Endothelial cell of umbilical vein (primary cell): Measurements from ENCODE around the gene ARMH3. TPM values are rescaled to one million over a fixed set of nuclear protein-coding genes. Genes with fewer than 3 reads are reported as not detected.
A peak's percentile ranks its signal among the peaks of the same experiment; 100 is the strongest.

Experiments
- BruUV-seq: library from RNA; stranded (reverse); fragments of 400-500 nt; replicated peaks from 2 replicates; lab custom pipeline; 2021; lab: Mats Ljungman, UMichigan
- CTCF ChIA-PET: fragments of 300-600, 350-600 bp; sonication (Branson Sonifier 250); formaldehyde crosslinking; loops from one replicate; lab custom pipeline; 2021; ENCODE audit warnings: antibody characterized with exemption, inconsistent platforms; lab: Charles Lee
- POLR2A ChIA-PET: fragments of 300-600, 350-600 bp; sonication (Branson Sonifier 250); formaldehyde crosslinking; loops from one replicate; lab custom pipeline; 2021; ENCODE audit warnings: antibody characterized with exemption, inconsistent platforms; lab: Charles Lee
- DNase-seq: peaks from one replicate; pipeline ENCODE4 v3.0.0-alpha.2; 2011; ENCODE audit warnings: low read depth, low spot score
- FAIRE-seq: peaks from 2 replicates; lab custom pipeline; 2011; peaks lifted over from hg19 to GRCh38; lab: Jason Lieb, UNC
- H2AFZ ChIP-seq: 2 replicates; pipeline ENCODE4 v1.6.0; 2012; ENCODE audit warnings: low read depth, low read length, control low read depth, inconsistent platforms
- H3K27ac ChIP-seq: 2 replicates; pipeline ENCODE4 v1.5.1; 2011; ENCODE audit warnings: low read depth, mild to moderate bottlenecking, control low read depth, low read length, moderate library complexity; ENCODE audit not compliant: insufficient read depth
- H3K27me3 ChIP-seq, 2 experiments: 2 replicates each; pipeline versions ENCODE4 v1.6.0 to v1.6.1; 2011; ENCODE audit warnings: low read length in 2 of 2, mixed read lengths in 1 of 2; ENCODE audit not compliant: control insufficient read depth in 2 of 2, insufficient read depth in 2 of 2
- H3K36me3 ChIP-seq, 2 experiments: 2 replicates in 1 of 2; 3 replicates in 1 of 2; pipeline ENCODE4 v1.5.1; 2011; ENCODE audit warnings: low read length in 2 of 2, mild to moderate bottlenecking in 1 of 2, moderate library complexity in 1 of 2; ENCODE audit not compliant: control insufficient read depth in 2 of 2, insufficient read depth in 2 of 2; ENCODE audit errors: extremely low read depth in 1 of 2
- H3K4me1 ChIP-seq: 3 replicates; pipeline ENCODE4 v1.5.1; 2011; ENCODE audit warnings: mild to moderate bottlenecking, low read length; ENCODE audit not compliant: control insufficient read depth, insufficient read depth; ENCODE audit errors: extremely low read depth
- H3K4me2 ChIP-seq: 2 replicates; pipeline ENCODE4 v1.6.1; 2011; ENCODE audit warnings: low read length, control low read depth, mixed read lengths; ENCODE audit not compliant: insufficient read depth
- H3K4me3 ChIP-seq, 3 experiments: fragments of 200-600 bp in 1 of 3; sonication (generic), shearing (Covaris generic) in 1 of 3; replicated peaks in 1 of 3; 2 replicates each; pipeline ENCODE4 v1.5.1; 2011 to 2016; ENCODE audit warnings: control low read depth in 3 of 3, low read length in 3 of 3, mild to moderate bottlenecking in 2 of 3, inconsistent platforms in 1 of 3, low read depth in 1 of 3, moderate library complexity in 1 of 3; ENCODE audit not compliant: insufficient read depth in 1 of 3
- H3K79me2 ChIP-seq: 2 replicates; pipeline ENCODE4 v1.6.0; 2012; ENCODE audit warnings: low read length, inconsistent platforms; ENCODE audit not compliant: control insufficient read depth, insufficient read depth
- H3K9ac ChIP-seq: replicated peaks from 2 replicates; pipeline ENCODE3; 2011; ENCODE audit warnings: low read length, control low read depth; ENCODE audit not compliant: insufficient read depth; ENCODE audit errors: extremely low read depth
- H3K9me1 ChIP-seq: replicated peaks from 3 replicates; pipeline ENCODE4 v1.6.0; 2011; ENCODE audit warnings: mild to moderate bottlenecking, low read length; ENCODE audit not compliant: control insufficient read depth, insufficient read depth; ENCODE audit errors: extremely low read depth
- H3K9me3 ChIP-seq: replicated peaks from 2 replicates; pipeline ENCODE4 v1.5.1; 2012; ENCODE audit warnings: low read length, inconsistent platforms; ENCODE audit not compliant: control insufficient read depth, insufficient read depth
- H4K20me1 ChIP-seq: replicated peaks from 2 replicates; pipeline ENCODE3; 2011; ENCODE audit warnings: mild to moderate bottlenecking, low read length; ENCODE audit not compliant: control insufficient read depth, insufficient read depth; ENCODE audit errors: extremely low read depth
- CTCF ChIP-seq, 2 donors: IDR thresholded peaks; 1 replicate in 1 of 2; 2 replicates in 1 of 2; pipeline ENCODE4 v1.5.1; 2011; ENCODE audit warnings: low read length in 2 of 2, mild to moderate bottlenecking in 2 of 2, moderate library complexity in 2 of 2, control low read depth in 1 of 2, inconsistent platforms in 1 of 2, low read depth in 1 of 2; ENCODE audit not compliant: insufficient read depth in 1 of 2; ENCODE audit errors: extremely low read depth in 1 of 2
- EZH2 ChIP-seq: IDR thresholded peaks from 2 replicates; pipeline ENCODE4 v1.6.1; 2012; ENCODE audit warnings: borderline replicate concordance, low read depth, mild to moderate bottlenecking, moderate library complexity, low read length, inconsistent platforms; ENCODE audit not compliant: severe bottlenecking
- FOS ChIP-seq: IDR thresholded peaks from 2 replicates; pipeline ENCODE4 v1.6.1; 2011; ENCODE audit warnings: mild to moderate bottlenecking, low read length, moderate library complexity, borderline replicate concordance; ENCODE audit not compliant: insufficient read depth
- JUN ChIP-seq: IDR thresholded peaks from 2 replicates; pipeline ENCODE4 v1.6.1; 2011; ENCODE audit warnings: borderline replicate concordance, low read depth; ENCODE audit not compliant: insufficient read length, insufficient read depth
- MAX ChIP-seq: IDR thresholded peaks from 2 replicates; pipeline ENCODE4 v1.6.1; 2011; ENCODE audit not compliant: insufficient read depth, insufficient read length
- MYC ChIP-seq: IDR thresholded peaks from one replicate; pipeline ENCODE4 v1.6.1; 2011; ENCODE audit warnings: mild to moderate bottlenecking, low read depth, low read length
- POLR2AphosphoS5 ChIP-seq: IDR thresholded peaks from 2 replicates; pipeline ENCODE4 v1.6.1; 2012; ENCODE audit warnings: low read depth, mild to moderate bottlenecking, control low read depth, low read length, moderate library complexity; ENCODE audit not compliant: insufficient read depth
- dilution Hi-C: fragments of 300-500 bp; cut with MboI; formaldehyde crosslinking; loops from one replicate; pipeline ENCODE4 v1.15.0; 2019; ENCODE audit warnings: low sequenced_read_pairs; ENCODE audit not compliant: extremely low pct_ligation_motif_present
- intact Hi-C: fragments of 100-400 bp; cut with micrococcal nuclease; formaldehyde crosslinking; loops from one replicate; pipeline ENCODE4 v1.10.0; 2022
- polyA plus RNA-seq, 4 experiments: library from polyadenylated mRNA; depleted of rRNA in 3 of 4; stranded (reverse) in 3 of 4; unstranded in 1 of 4; fragments of >200 nt; gene quantifications; 2 replicates each; pipeline versions ENCODE4 v1.2.1 to v1.2.3, GENCODE V29; 2011 to 2012; ENCODE audit warnings: missing spikeins in 1 of 4
- total RNA-seq: library from RNA; stranded (reverse); gene quantifications from 2 replicates; pipeline ENCODE4 v1.2.3, GENCODE V29; 2021

Gene ARMH3
- total and polyA plus RNA-seq, 2 donors (not counting 3 experiments of a cell fraction or from before 2014, with no cell fraction given) = 13.1 to 17.6 TPM

- POLR2A ChIA-PET = no interaction called here
- no peaks in the 10 kb centered on the region for H4K20me1 ChIP-seq
- no peaks in the 10 kb centered on the region for H3K36me3 ChIP-seq
- no peak for DNase-seq
- peaks cover 30% of the 10 kb centered on the region for H3K79me2 ChIP-seq
- TF ChIP-seq CTCF (IDR thresholded peaks at IDR 0.05; ENCODE audit: extremely low read depth in 1 of 2, insufficient read depth in 1 of 2, low read depth in 1 of 2, low read length in 2 of 2) (no peak), MAX (no peak), POLR2AphosphoS5 (no peak), EZH2 (no peak), MYC (no peak), FOS (no peak), JUN (no peak)
- peak overlapping the region; percentile 43 for H3K27ac ChIP-seq
- peak overlapping the region; percentile 60 for H3K4me2 ChIP-seq
- H3K9me1 ChIP-seq = no peaks in the 10 kb centered on the region
- CTCF ChIA-PET = interaction anchor here (0.7 to 4.4 kb wide), 8 partner anchors 10 to 229 kb away, joined by 3 to 45 read pairs (median 4); no protein-coding TSS in a partner anchor
- peak overlapping the region; percentile 42 to 89 (median 62) for H3K4me3 ChIP-seq
- peak overlapping the region; percentile 93 for H2AFZ ChIP-seq
- no peaks in the 10 kb centered on the region for H3K27me3 ChIP-seq
- peak; percentile 49 for FAIRE-seq
- dilution Hi-C loops = no loop called here
- H3K4me1 ChIP-seq = peaks cover 14% of the 10 kb centered on the region
- no peaks in the 10 kb centered on the region for H3K9me3 ChIP-seq
- BruUV-seq = no TSS peak
- intact Hi-C loops = loop anchor here (1.0 to 2.0 kb wide), 3 partner anchors 9 to 225 kb away; partner anchors contain the start of gene ARMH3
- peak overlapping the region; percentile 70 for H3K9ac ChIP-seq
These were observed 9.8 kb upstream of the ARMH3 start for GRCh38 chr10:102065561-102066398.
